ENCODE results near the gene SH3RF1. TPM values are rescaled to one million over a fixed set of nuclear protein-coding genes. Genes with fewer than 3 reads are reported as not detected.

SH3RF1 gene
- total and polyA plus RNA-seq, 2 of the 8 experiments (the other 6 are each of a cell fraction or from before 2014, with no cell fraction given): 6.9 to 15.1 TPM

- no peak for TF ChIP-seq CHD7 (IDR thresholded peaks at IDR 0.05; ENCODE audit: insufficient replicate concordance, low read length)
- no peak for TF ChIP-seq RBBP5 (IDR thresholded peaks at IDR 0.05; ENCODE audit: borderline replicate concordance, low read depth, low read length)
- no peak for TF ChIP-seq SP4 (IDR thresholded peaks at IDR 0.05; ENCODE audit: low read length)
- TF ChIP-seq TBP (IDR thresholded peaks at IDR 0.05; ENCODE audit: low read depth, low read length): no peak
- TF ChIP-seq SIRT6 (IDR thresholded peaks at IDR 0.05; ENCODE audit: low read length): no peak
- no peak for TF ChIP-seq RFX5 (IDR thresholded peaks at IDR 0.05; ENCODE audit: borderline replicate concordance, low read depth, low read length)
Measured at GRCh38 chr4:169064296-169064695, 206.5 kb downstream of the SH3RF1 start (continued).
